HUES64 (cell line): ENCODE data around the gene NAV3.

Experiments used
- H3K27ac ChIP-seq: 2 replicates; pipeline ENCODE4 v1.7.0; 2013; ENCODE audit warnings: low read depth, low read length, inconsistent platforms
- H3K27me3 ChIP-seq: 2 replicates; pipeline ENCODE4 v1.6.1; 2013; ENCODE audit warnings: mild to moderate bottlenecking, low read length; ENCODE audit not compliant: insufficient read depth
- H3K36me3 ChIP-seq: 2 replicates; pipeline ENCODE4 v1.6.1; 2013; ENCODE audit warnings: mild to moderate bottlenecking, low read length; ENCODE audit not compliant: insufficient read depth
- H3K4me1 ChIP-seq: 2 replicates; pipeline ENCODE4 v1.6.1; 2013; ENCODE audit warnings: mild to moderate bottlenecking, low read length, moderate library complexity; ENCODE audit not compliant: insufficient read depth
- H3K4me3 ChIP-seq: 2 replicates; pipeline ENCODE4 v1.5.1; 2013; ENCODE audit warnings: mild to moderate bottlenecking, low read length, moderate library complexity
- H3K9ac ChIP-seq: 2 replicates; pipeline ENCODE4 v1.6.1; 2013; ENCODE audit warnings: mild to moderate bottlenecking, low read depth, low read length
- H3K9me3 ChIP-seq: 2 replicates; pipeline ENCODE4 v1.6.1; 2013; ENCODE audit warnings: low read depth, low read length; ENCODE audit not compliant: insufficient read depth
- WGBS: fragments of 150-250, 120-280 bp; methylation state at CpG from one replicate; pipeline ENCODE4 v1.1.7; 2013; ENCODE audit warnings: missing lambda C conversion rate; 5-methylcytosine and 5-hydroxymethylcytosine counted together

Gene NAV3

DNA sequence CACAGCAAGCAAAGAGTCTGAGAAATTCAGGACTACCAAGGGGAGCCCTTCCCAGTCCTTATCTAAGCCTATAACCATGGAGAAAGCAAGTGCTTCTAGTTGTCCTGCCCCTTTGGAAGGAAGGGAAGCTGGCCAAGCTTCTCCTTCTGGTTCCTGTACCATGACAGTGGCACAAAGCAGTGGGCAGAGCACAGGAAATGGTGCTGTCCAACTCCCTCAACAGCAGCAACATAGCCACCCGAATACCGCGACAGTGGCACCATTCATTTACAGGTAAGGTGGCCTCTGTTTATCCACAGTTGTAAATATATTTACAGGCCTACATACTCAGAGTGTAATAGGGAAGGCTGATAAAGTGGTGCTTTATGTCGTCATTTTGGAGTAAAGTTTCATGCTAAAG lies 176.5 kb downstream of the NAV3 start:
- no peak overlapping the region for H3K27ac ChIP-seq
- H3K27me3 ChIP-seq = no peaks in the 10 kb centered on the region
- no peaks in the 10 kb centered on the region for H3K9me3 ChIP-seq
- H3K36me3 ChIP-seq = no peaks in the 10 kb centered on the region
- 97% methylated on average over 3 of the region's 4 CpGs for WGBS
- no peak overlapping the region for H3K4me3 ChIP-seq
- H3K9ac ChIP-seq = no peak overlapping the region
- no peaks in the 10 kb centered on the region for H3K4me1 ChIP-seq

- no peaks in the 10 kb centered on the region for H3K36me3 ChIP-seq
- 80% methylated on average over 3 of the region's 3 CpGs for WGBS
- H3K27ac ChIP-seq = no peak overlapping the region
- H3K4me1 ChIP-seq = no peaks in the 10 kb centered on the region
- H3K27me3 ChIP-seq = no peaks in the 10 kb centered on the region
- H3K9me3 ChIP-seq = no peaks in the 10 kb centered on the region
- no peak overlapping the region for H3K9ac ChIP-seq
- no peak overlapping the region for H3K4me3 ChIP-seq
Measured at GRCh38 chr12:78009031-78009430, 178.3 kb downstream of the NAV3 start.

- Histone ChIP-seq H3K4me3 (no peak overlapping the region), H3K27ac (no peak overlapping the region), H3K4me1 (no peaks in the 10 kb centered on the region), H3K9me3 (no peaks in the 10 kb centered on the region), H3K9ac (no peak overlapping the region), H3K27me3 (no peaks in the 10 kb centered on the region), H3K36me3 (no peaks in the 10 kb centered on the region)
- 89% methylated on average over 3 of the region's 4 CpGs for WGBS
Measured at GRCh38 chr12:78018171-78018910, 187.6 kb downstream of the NAV3 start.

DNA sequence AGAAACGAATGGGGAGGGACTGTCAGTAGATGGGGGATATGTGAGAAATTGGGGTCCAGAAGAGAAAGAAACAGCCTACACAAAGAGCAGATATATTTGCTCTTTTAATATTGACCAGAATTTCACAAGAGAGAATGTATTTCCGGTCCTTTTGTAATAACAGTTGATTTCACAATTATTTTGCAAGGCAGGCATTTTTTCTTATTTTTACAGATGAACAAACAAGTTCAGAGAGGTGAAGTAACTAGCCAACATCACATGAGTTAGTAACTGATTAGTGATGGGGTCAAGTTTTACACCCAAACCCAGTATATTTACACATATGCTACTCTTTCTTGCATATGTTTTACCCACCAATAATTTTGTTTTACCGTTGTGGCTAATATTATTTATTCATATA lies 188.2 kb downstream of the NAV3 start:
- H3K9ac ChIP-seq = no peak overlapping the region
- 88% methylated on average over 2 of the region's 3 CpGs for WGBS
- H3K27ac ChIP-seq = no peak overlapping the region
- H3K4me3 ChIP-seq = no peak overlapping the region
- no peaks in the 10 kb centered on the region for H3K36me3 ChIP-seq
- no peaks in the 10 kb centered on the region for H3K4me1 ChIP-seq
- no peaks in the 10 kb centered on the region for H3K27me3 ChIP-seq
- no peaks in the 10 kb centered on the region for H3K9me3 ChIP-seq

GRCh38 chr12:78028426-78028825 lies 197.7 kb downstream of the NAV3 start:
- no peaks in the 10 kb centered on the region for H3K9me3 ChIP-seq
- no peak overlapping the region for H3K9ac ChIP-seq
- no peaks in the 10 kb centered on the region; the same call in 1 of the 2 replicates for H3K36me3 ChIP-seq
- no peak overlapping the region for H3K4me3 ChIP-seq
- no peaks in the 10 kb centered on the region for H3K27me3 ChIP-seq
- no peaks in the 10 kb centered on the region for H3K4me1 ChIP-seq
- H3K27ac ChIP-seq = no peak overlapping the region
- 92% methylated on average over 1 of the region's 1 CpG for WGBS

GRCh38 chr12:78034025-78034424 lies 203.3 kb downstream of the NAV3 start:
- 86% methylated on average over 2 of the region's 4 CpGs for WGBS
- Histone ChIP-seq H3K9me3 (no peaks in the 10 kb centered on the region), H3K36me3 (no peaks in the 10 kb centered on the region), H3K4me3 (no peak overlapping the region), H3K4me1 (no peaks in the 10 kb centered on the region), H3K9ac (no peak overlapping the region), H3K27me3 (no peaks in the 10 kb centered on the region), H3K27ac (no peak overlapping the region)

DNA sequence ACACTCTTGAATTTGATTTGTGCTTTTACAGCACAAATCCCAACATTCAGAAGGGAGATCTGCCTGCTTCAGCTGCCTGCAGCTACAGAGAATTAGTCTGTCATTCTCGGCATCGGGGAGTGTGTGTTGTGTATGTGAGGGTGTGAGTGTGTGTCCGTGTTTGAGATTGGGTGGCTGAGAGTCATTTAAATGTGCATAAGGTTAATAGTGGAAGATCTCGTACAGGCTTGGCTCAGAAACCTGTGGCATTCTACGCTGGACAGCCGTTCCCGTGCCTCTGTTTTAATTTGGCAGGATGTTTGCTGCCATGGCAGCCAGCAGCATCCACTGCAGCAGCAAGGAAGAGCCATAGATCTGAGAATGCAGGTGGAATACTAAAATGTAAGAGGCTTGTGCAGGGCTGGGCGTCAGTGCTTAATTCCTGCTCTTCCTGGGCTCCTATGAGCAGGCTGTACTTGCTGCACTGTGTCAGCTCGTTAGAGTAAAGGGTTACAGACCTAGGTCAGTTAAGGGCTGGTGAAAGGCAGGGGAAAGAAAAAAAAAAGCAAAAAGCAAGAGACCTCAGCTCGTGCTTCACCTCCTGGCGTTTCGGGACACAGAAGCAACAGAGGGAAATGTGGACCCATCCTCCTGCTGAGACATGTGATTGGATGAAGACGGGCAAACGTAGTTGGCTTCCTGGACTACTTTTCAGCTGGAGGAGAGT lies 205.4 kb downstream of the NAV3 start:
- no peaks in the 10 kb centered on the region for H3K9me3 ChIP-seq
- no peak overlapping the region for H3K4me3 ChIP-seq
- no peak overlapping the region for H3K9ac ChIP-seq
- no peaks in the 10 kb centered on the region for H3K36me3 ChIP-seq
- H3K27me3 ChIP-seq = no peaks in the 10 kb centered on the region
- no peaks in the 10 kb centered on the region for H3K4me1 ChIP-seq
- no peak overlapping the region for H3K27ac ChIP-seq
- 89% methylated on average over 14 of the region's 14 CpGs for WGBS

DNA sequence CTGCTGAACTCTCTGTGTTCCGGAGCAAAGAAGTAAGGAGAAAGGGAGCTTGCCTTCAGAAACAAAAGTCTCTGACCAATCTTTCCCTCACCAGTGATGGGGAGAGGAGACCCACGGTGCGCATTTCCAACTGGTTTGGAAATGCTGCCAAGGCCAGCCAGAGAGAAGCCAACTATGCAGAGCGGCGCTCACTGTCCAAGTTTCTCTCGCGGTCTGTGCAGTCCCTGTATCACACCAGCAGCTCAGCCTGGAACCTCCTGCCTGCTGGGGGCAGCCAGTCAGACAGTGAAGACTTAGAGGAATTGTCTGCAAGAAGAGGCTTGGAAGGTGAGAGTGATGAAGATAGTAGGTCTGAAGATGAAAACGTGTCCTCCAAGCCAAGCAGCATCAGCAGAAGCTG lies 206.2 kb downstream of the NAV3 start:
- 95% methylated on average over 8 of the region's 8 CpGs for WGBS
- no peak overlapping the region for H3K4me3 ChIP-seq

GRCh38 chr12:78037707-78038106 lies 207.0 kb downstream of the NAV3 start:
- Histone ChIP-seq H3K4me3 (no peak overlapping the region), H3K36me3 (no peaks in the 10 kb centered on the region), H3K4me1 (no peaks in the 10 kb centered on the region), H3K27ac (no peak overlapping the region), H3K9me3 (no peaks in the 10 kb centered on the region), H3K9ac (no peak overlapping the region), H3K27me3 (no peaks in the 10 kb centered on the region)
- WGBS = 88% methylated on average over 2 of the region's 2 CpGs

More for the DNA sequence above, 206.2 kb downstream of the NAV3 start:
- no peaks in the 10 kb centered on the region for H3K27me3 ChIP-seq
- no peaks in the 10 kb centered on the region for H3K4me1 ChIP-seq
- H3K36me3 ChIP-seq = no peaks in the 10 kb centered on the region
- H3K9ac ChIP-seq = no peak overlapping the region
- H3K9me3 ChIP-seq = no peaks in the 10 kb centered on the region
- no peak overlapping the region for H3K27ac ChIP-seq

DNA sequence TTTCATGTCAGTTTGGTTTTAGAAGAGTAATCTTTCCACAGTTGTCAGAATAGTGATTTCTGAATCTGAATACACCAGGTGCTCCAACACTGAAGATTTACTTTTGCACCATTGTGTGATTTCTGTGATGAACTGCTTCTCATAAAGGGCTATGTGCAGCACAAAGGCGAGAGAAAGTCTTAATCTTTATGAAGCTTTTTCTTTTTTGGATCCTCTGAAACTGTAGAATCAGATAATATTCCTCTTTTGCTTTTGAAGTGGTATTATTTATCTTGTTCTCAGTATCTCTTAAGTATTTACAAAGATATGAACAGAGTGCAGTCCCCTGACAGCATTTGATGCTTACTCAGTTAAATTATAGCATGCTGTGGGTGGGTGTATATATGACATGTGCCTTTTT lies 207.8 kb downstream of the NAV3 start:
- Histone ChIP-seq H3K4me3 (no peak overlapping the region), H3K36me3 (no peaks in the 10 kb centered on the region), H3K9ac (no peak overlapping the region), H3K4me1 (no peaks in the 10 kb centered on the region), H3K9me3 (no peaks in the 10 kb centered on the region), H3K27me3 (no peaks in the 10 kb centered on the region), H3K27ac (no peak overlapping the region)
- WGBS = 82% methylated on average over 1 of the region's 1 CpG

DNA sequence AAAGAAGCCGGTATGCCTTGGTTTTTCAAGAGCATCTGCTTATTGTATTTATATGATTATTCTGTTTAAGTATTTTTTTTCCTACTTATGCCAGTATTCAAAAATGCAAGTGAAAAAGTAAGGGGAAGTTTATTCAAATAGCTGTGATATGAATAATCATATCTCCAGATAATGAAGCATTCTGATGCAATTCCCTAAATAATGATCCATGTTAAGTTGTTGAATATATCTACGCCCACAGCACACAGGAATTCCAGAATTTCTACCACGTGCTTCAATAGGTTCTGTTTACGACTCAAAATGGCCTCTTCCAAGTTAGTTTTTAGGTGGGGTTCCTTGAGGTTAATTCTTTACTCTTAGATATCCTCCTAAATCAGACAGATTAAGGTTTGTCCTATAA lies 208.3 kb downstream of the NAV3 start:
- Histone ChIP-seq H3K9ac (no peak overlapping the region), H3K9me3 (no peaks in the 10 kb centered on the region), H3K4me1 (no peaks in the 10 kb centered on the region), H3K27ac (no peak overlapping the region), H3K27me3 (no peaks in the 10 kb centered on the region), H3K36me3 (no peaks in the 10 kb centered on the region), H3K4me3 (no peak overlapping the region)
- 100% methylated on average over 4 of the region's 4 CpGs for WGBS
